HCT116 (cell line): Measurements from ENCODE around the gene CPZ. TPM values are rescaled to one million over a fixed set of nuclear protein-coding genes. Genes with fewer than 3 reads are reported as not detected.

ENCODE experiments used
- ATAC-seq: fragments of 200-7000 bp; cut with Tn5 transposase; 2 replicates; pipeline ENCODE4 v1.9.1; 2020; ENCODE audit warnings: mild to moderate bottlenecking, moderate library complexity
- BruUV-seq: library from RNA; stranded (reverse); fragments of 400-500 nt; replicated peaks from 2 replicates; lab custom pipeline; 2021; lab: Mats Ljungman, UMichigan
- CTCF ChIA-PET: fragments of 300-600 bp; sonication (Branson Sonifier 250); formaldehyde crosslinking; loops from one replicate; lab custom pipeline; 2021; ENCODE audit warnings: antibody characterized with exemption; lab: Charles Lee
- POLR2A ChIA-PET: fragments of 300-600, 350-600 bp; sonication (Branson Sonifier 250); formaldehyde crosslinking; loops from one replicate; lab custom pipeline; 2021; ENCODE audit warnings: antibody characterized with exemption; lab: Charles Lee
- RAD21 ChIA-PET, 2 experiments: fragments of 300-600 bp; sonication (Branson Sonifier 250); formaldehyde crosslinking; loops; one replicate each; lab custom pipeline; 2023; ENCODE audit warnings: low total read pairs in 2 of 2; ENCODE audit not compliant: uncharacterized antibody in 2 of 2, unreplicated experiment in 2 of 2, low non-redundant PET in 1 of 2; lab: Charles Lee
- DNase-seq: peaks from one replicate; pipeline ENCODE4 v3.0.0-alpha.2; 2010; ENCODE audit warnings: low read depth, low spot score
- H2AFZ ChIP-seq: fragments of 200-600 bp; shearing (Covaris generic), sonication (generic); 2 replicates; pipeline ENCODE4 v1.6.1; 2017; ENCODE audit warnings: low read depth, mixed run types, mixed read lengths, antibody characterized with exemption, low read length; ENCODE audit not compliant: poor library complexity, severe bottlenecking
- H3K27ac ChIP-seq: 2 replicates; pipeline ENCODE4 v1.5.1; 2012; ENCODE audit warnings: low read depth, low read length
- H3K27me3 ChIP-seq: fragments of 200-600 bp; sonication (generic); 2 replicates; pipeline ENCODE4 v1.6.1; 2016; ENCODE audit warnings: mixed run types, low read length, mixed read lengths; ENCODE audit not compliant: insufficient read depth
- H3K36me3 ChIP-seq, 2 experiments: fragments of 200-500 bp in 1 of 2; fragments of 200-600 bp in 1 of 2; sonication (Bioruptor generic) in 1 of 2; sonication (generic) in 1 of 2; 2 replicates each; pipeline versions ENCODE4 v1.5.1 to v1.6.1; 2014 to 2016; ENCODE audit warnings: low read length in 2 of 2, inconsistent platforms in 1 of 2, mixed read lengths in 1 of 2, mixed run types in 1 of 2; ENCODE audit not compliant: insufficient read depth in 2 of 2, control insufficient read depth in 1 of 2
- H3K4me1 ChIP-seq, 2 experiments: fragments of 200-600 bp in 1 of 2; sonication (generic) in 1 of 2; 2 replicates each; pipeline versions ENCODE4 v1.5.1 to v1.6.1; 2012 to 2017; ENCODE audit warnings: low read length in 2 of 2, inconsistent platforms in 1 of 2, mild to moderate bottlenecking in 1 of 2, mixed read lengths in 1 of 2, mixed run types in 1 of 2, moderate library complexity in 1 of 2; ENCODE audit not compliant: insufficient read depth in 2 of 2, control insufficient read depth in 1 of 2
- H3K4me2 ChIP-seq: fragments of 200-600 bp; sonication (generic); 2 replicates; pipeline ENCODE4 v1.6.1; 2017; ENCODE audit warnings: mixed run types, low read length, mixed read lengths
- H3K4me3 ChIP-seq, 2 experiments: fragments of 200-600 bp in 1 of 2; sonication (generic) in 1 of 2; replicated peaks in 1 of 2; 2 replicates each; pipeline ENCODE4 v1.5.1; 2011 to 2016; ENCODE audit warnings: low read length in 2 of 2, control low read depth in 1 of 2, low read depth in 1 of 2, mild to moderate bottlenecking in 1 of 2, mixed read lengths in 1 of 2, mixed run types in 1 of 2
- H3K79me2 ChIP-seq: fragments of 200-600 bp; sonication (generic); 2 replicates; pipeline ENCODE4 v1.6.1; 2017; ENCODE audit warnings: mild to moderate bottlenecking, mixed run types, low read length, moderate library complexity, mixed read lengths; ENCODE audit not compliant: insufficient read depth
- H3K9ac ChIP-seq: fragments of 200-600 bp; sonication (generic); 2 replicates; pipeline ENCODE4 v1.6.1; 2016; ENCODE audit warnings: low read length, mixed read lengths
- H3K9me2 ChIP-seq: fragments of 200-600 bp; sonication (generic), shearing (Covaris generic); 2 replicates; pipeline ENCODE4 v1.6.1; 2017; ENCODE audit warnings: mixed run types, mild to moderate bottlenecking, moderate library complexity; ENCODE audit not compliant: insufficient read depth
- H3K9me3 ChIP-seq, 2 experiments: fragments of 200-500 bp in 1 of 2; fragments of 200-600 bp in 1 of 2; sonication (Bioruptor generic) in 1 of 2; sonication (generic) in 1 of 2; 2 replicates each; pipeline ENCODE4 v1.6.1; 2014 to 2017; ENCODE audit warnings: low read length in 2 of 2, mixed read lengths in 2 of 2, inconsistent platforms in 1 of 2, low read depth in 1 of 2, mild to moderate bottlenecking in 1 of 2, mixed run types in 1 of 2, moderate library complexity in 1 of 2; ENCODE audit not compliant: control insufficient read depth in 1 of 2, insufficient read depth in 1 of 2
- H4K20me1 ChIP-seq: fragments of 200-600 bp; sonication (generic), shearing (Covaris generic); 2 replicates; pipeline ENCODE4 v1.6.1; 2017; ENCODE audit warnings: mixed run types, mild to moderate bottlenecking, moderate library complexity; ENCODE audit not compliant: insufficient read depth
- JUND ChIP-seq: IDR thresholded peaks from 2 replicates; pipeline ENCODE4 v1.6.1; 2012
- POLR2A ChIP-seq: IDR thresholded peaks from 2 replicates; pipeline ENCODE4 v1.7.0; 2011; ENCODE audit warnings: borderline replicate concordance; ENCODE audit not compliant: insufficient read depth, insufficient read length; ENCODE audit errors: extremely low read depth
- RAD21 ChIP-seq: IDR thresholded peaks from 2 replicates; pipeline ENCODE4 v1.6.1; 2012; ENCODE audit warnings: low read depth, mild to moderate bottlenecking
- TCF7L2 ChIP-seq: IDR thresholded peaks from 2 replicates; pipeline ENCODE4 v1.7.0; 2011; ENCODE audit warnings: borderline replicate concordance, inconsistent platforms; ENCODE audit not compliant: insufficient read depth, insufficient read length; ENCODE audit errors: extremely low read depth
- ZFX ChIP-seq: fragments of 450-650 bp; IDR thresholded peaks from 2 replicates; pipeline ENCODE4 v1.6.1; 2017
- intact Hi-C: fragments of 100-400 bp; cut with micrococcal nuclease; formaldehyde crosslinking; loops from 2 replicates; pipeline ENCODE4 v1.10.0; 2022
- total RNA-seq: library from RNA; stranded (reverse); gene quantifications from one replicate; pipeline ENCODE4 v1.2.1, GENCODE V29; 2021; ENCODE audit not compliant: unreplicated experiment
- TF ChIP-seq, protein P1 (sequence below): IDR thresholded peaks from 2 replicates; pipeline ENCODE4 v1.6.1; 2012
- TF ChIP-seq, protein P2 (sequence below): IDR thresholded peaks from 2 replicates; pipeline ENCODE4 v1.6.1; 2012; ENCODE audit warnings: low read depth

CPZ gene
- total RNA-seq, 1 experiment from 2014 or later = not detected

DNA sequence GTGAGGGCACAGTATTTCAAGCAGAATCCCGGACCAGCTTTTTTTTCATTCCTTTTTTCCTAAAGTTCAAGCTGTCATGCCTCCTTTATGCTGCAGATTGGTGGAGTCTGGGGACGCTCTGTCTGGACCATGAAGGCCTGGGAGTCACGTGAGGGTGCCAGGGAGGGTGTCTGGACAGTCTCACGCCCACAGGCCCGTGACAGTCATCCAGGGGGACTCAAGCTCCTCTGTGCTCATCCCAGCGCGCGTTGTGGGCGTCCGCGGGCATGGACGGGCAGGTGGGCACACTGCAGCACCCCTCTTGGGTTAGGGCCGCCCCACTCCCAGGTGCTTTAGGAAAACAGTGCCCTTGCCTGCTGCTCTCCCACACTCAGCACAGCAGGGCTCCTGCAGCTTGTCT lies 4.8 kb downstream of the CPZ start:
- no peaks in the 10 kb centered on the region for H3K79me2 ChIP-seq
- TF ChIP-seq, protein P1, sequence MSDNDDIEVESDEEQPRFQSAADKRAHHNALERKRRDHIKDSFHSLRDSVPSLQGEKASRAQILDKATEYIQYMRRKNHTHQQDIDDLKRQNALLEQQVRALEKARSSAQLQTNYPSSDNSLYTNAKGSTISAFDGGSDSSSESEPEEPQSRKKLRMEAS = no peak
- TF ChIP-seq POLR2A (no peak), RAD21 (no peak), TCF7L2 (no peak), ZFX (no peak), JUND (no peak)
- TF ChIP-seq, protein P2, sequence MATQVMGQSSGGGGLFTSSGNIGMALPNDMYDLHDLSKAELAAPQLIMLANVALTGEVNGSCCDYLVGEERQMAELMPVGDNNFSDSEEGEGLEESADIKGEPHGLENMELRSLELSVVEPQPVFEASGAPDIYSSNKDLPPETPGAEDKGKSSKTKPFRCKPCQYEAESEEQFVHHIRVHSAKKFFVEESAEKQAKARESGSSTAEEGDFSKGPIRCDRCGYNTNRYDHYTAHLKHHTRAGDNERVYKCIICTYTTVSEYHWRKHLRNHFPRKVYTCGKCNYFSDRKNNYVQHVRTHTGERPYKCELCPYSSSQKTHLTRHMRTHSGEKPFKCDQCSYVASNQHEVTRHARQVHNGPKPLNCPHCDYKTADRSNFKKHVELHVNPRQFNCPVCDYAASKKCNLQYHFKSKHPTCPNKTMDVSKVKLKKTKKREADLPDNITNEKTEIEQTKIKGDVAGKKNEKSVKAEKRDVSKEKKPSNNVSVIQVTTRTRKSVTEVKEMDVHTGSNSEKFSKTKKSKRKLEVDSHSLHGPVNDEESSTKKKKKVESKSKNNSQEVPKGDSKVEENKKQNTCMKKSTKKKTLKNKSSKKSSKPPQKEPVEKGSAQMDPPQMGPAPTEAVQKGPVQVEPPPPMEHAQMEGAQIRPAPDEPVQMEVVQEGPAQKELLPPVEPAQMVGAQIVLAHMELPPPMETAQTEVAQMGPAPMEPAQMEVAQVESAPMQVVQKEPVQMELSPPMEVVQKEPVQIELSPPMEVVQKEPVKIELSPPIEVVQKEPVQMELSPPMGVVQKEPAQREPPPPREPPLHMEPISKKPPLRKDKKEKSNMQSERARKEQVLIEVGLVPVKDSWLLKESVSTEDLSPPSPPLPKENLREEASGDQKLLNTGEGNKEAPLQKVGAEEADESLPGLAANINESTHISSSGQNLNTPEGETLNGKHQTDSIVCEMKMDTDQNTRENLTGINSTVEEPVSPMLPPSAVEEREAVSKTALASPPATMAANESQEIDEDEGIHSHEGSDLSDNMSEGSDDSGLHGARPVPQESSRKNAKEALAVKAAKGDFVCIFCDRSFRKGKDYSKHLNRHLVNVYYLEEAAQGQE = no peak
- POLR2A ChIA-PET = no interaction called here
- CTCF ChIA-PET = interaction anchor here (1.6 kb wide), 2 partner anchors 11 to 323 kb away, joined by 3 to 5 read pairs; no protein-coding TSS in a partner anchor
- H3K9me3 ChIP-seq = no peaks in the 10 kb centered on the region
- no peaks in the 10 kb centered on the region for H4K20me1 ChIP-seq
- no peak overlapping the region for H3K4me3 ChIP-seq
- no peak for DNase-seq
- intact Hi-C loops = loop anchor here (5.0 to 10.0 kb wide), 2 partner anchors 320 to 353 kb away; no protein-coding TSS in a partner anchor
- no peak overlapping the region for H2AFZ ChIP-seq
- no peak for ATAC-seq
- H3K27me3 ChIP-seq = no peaks in the 10 kb centered on the region
- H3K36me3 ChIP-seq = no peaks in the 10 kb centered on the region
- no TSS peak for BruUV-seq
- peaks cover 11 to 20% of the 10 kb centered on the region in 2 experiments; a peak in 3 of 4 replicates for H3K4me1 ChIP-seq
- RAD21 ChIA-PET = no interaction called here
- H3K27ac ChIP-seq = no peak overlapping the region
- no peak overlapping the region for H3K9ac ChIP-seq
- H3K9me2 ChIP-seq = no peaks in the 10 kb centered on the region
- H3K4me2 ChIP-seq = no peak overlapping the region
